ENCODE measurements around the gene ROR2.

- TF ChIP-seq CTCF (conservative IDR thresholded peaks at IDR 0.05; ENCODE audit: low read depth in 2 of 2) (no peak), ZNF114 (CRISPR knock-in tag; IDR thresholded peaks at IDR 0.05) (no peak), REST (IDR thresholded peaks at IDR 0.05; ENCODE audit: unreplicated experiment) (no peak), EZH2phosphoT487 (IDR thresholded peaks at IDR 0.05; ENCODE audit: unreplicated experiment) (no peak), JUNB (IDR thresholded peaks at IDR 0.05; ENCODE audit: unreplicated experiment) (no peak), POLR2AphosphoS5 (IDR thresholded peaks at IDR 0.05; ENCODE audit: low read depth) (no peak), EZH2 (IDR thresholded peaks at IDR 0.05; ENCODE audit: low read depth, unreplicated experiment) (no peak), CREB1 (CRISPR knock-in tag; IDR thresholded peaks at IDR 0.05; ENCODE audit: low read depth) (no peak), ETS1 (IDR thresholded peaks at IDR 0.05) (no peak), ZNF331 (CRISPR knock-in tag; IDR thresholded peaks at IDR 0.05; ENCODE audit: low read depth) (no peak)
- TF ChIP-seq, protein P1, sequence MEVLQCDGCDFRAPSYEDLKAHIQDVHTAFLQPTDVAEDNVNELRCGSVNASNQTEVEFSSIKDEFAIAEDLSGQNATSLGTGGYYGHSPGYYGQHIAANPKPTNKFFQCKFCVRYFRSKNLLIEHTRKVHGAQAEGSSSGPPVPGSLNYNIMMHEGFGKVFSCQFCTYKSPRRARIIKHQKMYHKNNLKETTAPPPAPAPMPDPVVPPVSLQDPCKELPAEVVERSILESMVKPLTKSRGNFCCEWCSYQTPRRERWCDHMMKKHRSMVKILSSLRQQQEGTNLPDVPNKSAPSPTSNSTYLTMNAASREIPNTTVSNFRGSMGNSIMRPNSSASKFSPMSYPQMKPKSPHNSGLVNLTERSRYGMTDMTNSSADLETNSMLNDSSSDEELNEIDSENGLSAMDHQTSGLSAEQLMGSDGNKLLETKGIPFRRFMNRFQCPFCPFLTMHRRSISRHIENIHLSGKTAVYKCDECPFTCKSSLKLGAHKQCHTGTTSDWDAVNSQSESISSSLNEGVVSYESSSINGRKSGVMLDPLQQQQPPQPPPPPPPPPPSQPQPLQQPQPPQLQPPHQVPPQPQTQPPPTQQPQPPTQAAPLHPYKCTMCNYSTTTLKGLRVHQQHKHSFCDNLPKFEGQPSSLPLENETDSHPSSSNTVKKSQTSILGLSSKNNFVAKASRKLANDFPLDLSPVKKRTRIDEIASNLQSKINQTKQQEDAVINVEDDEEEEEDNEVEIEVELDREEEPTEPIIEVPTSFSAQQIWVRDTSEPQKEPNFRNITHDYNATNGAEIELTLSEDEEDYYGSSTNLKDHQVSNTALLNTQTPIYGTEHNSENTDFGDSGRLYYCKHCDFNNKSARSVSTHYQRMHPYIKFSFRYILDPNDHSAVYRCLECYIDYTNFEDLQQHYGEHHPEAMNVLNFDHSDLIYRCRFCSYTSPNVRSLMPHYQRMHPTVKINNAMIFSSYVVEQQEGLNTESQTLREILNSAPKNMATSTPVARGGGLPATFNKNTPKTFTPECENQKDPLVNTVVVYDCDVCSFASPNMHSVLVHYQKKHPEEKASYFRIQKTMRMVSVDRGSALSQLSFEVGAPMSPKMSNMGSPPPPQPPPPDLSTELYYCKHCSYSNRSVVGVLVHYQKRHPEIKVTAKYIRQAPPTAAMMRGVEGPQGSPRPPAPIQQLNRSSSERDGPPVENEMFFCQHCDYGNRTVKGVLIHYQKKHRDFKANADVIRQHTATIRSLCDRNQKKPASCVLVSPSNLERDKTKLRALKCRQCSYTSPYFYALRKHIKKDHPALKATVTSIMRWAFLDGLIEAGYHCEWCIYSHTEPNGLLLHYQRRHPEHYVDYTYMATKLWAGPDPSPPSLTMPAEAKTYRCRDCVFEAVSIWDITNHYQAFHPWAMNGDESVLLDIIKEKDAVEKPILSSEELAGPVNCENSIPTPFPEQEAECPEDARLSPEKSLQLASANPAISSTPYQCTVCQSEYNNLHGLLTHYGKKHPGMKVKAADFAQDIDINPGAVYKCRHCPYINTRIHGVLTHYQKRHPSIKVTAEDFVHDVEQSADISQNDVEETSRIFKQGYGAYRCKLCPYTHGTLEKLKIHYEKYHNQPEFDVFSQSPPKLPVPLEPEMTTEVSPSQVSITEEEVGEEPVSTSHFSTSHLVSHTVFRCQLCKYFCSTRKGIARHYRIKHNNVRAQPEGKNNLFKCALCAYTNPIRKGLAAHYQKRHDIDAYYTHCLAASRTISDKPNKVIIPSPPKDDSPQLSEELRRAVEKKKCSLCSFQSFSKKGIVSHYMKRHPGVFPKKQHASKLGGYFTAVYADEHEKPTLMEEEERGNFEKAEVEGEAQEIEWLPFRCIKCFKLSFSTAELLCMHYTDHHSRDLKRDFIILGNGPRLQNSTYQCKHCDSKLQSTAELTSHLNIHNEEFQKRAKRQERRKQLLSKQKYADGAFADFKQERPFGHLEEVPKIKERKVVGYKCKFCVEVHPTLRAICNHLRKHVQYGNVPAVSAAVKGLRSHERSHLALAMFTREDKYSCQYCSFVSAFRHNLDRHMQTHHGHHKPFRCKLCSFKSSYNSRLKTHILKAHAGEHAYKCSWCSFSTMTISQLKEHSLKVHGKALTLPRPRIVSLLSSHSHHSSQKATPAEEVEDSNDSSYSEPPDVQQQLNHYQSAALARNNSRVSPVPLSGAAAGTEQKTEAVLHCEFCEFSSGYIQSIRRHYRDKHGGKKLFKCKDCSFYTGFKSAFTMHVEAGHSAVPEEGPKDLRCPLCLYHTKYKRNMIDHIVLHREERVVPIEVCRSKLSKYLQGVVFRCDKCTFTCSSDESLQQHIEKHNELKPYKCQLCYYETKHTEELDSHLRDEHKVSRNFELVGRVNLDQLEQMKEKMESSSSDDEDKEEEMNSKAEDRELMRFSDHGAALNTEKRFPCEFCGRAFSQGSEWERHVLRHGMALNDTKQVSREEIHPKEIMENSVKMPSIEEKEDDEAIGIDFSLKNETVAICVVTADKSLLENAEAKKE (CRISPR knock-in tag; IDR thresholded peaks at IDR 0.05), result no peak
These were observed 53.4 kb downstream of the ROR2 start for GRCh38 chr9:91896513-91897121.

All from GM23338 (cell line).